Germinal center (tissue), 1 donor: ENCODE results near the gene SCNN1B.
"Not testable (repeated sequence)": the region's sequence is repeated elsewhere in the genome, so short reads cannot be mapped to it uniquely, and the experiment has no call there.

Source experiments
- DNase-seq: peaks from one replicate; pipeline ENCODE4 v3.0.0; 2012; ENCODE audit warnings: mixed read lengths, low spot score

The SCNN1B gene

GRCh38 chr16:23288726-23289512, 13.2 kb upstream of the SCNN1B start:
- DNase-seq, result no peak

- no peak for DNase-seq
Observed at GRCh38 chr16:23290189-23291062, 11.7 kb upstream of the SCNN1B start.

DNA sequence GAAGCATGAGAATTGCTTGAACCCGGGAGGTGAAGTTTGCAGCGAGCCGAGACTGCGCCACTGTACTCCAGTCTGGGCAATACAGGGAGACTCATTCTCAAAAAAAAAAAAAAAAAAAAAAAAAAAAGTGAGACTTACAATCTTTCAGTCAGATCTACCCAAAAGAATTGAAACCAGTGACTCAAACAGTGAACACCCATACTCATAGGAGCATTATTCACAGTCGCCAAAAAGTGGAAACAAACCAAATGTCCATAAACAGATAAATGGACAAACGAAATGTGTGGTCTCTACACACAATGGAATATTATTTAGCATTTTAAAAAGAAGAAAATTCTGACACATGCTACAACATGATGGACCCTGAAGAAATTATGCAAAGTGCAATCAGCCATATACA, 9.1 kb upstream of the SCNN1B start:
- DNase-seq, result no peak

GRCh38 chr16:23294260-23294659, 7.8 kb upstream of the SCNN1B start:
- no peak for DNase-seq

GRCh38 chr16:23296994-23297393, 5.1 kb upstream of the SCNN1B start:
- DNase-seq, result peak; percentile 57

GRCh38 chr16:23298290-23298915, 3.7 kb upstream of the SCNN1B start:
- DNase-seq, result no peak

GRCh38 chr16:23299815-23300214, 2.3 kb upstream of the SCNN1B start:
- DNase-seq, result not testable (repeated sequence)

DNA sequence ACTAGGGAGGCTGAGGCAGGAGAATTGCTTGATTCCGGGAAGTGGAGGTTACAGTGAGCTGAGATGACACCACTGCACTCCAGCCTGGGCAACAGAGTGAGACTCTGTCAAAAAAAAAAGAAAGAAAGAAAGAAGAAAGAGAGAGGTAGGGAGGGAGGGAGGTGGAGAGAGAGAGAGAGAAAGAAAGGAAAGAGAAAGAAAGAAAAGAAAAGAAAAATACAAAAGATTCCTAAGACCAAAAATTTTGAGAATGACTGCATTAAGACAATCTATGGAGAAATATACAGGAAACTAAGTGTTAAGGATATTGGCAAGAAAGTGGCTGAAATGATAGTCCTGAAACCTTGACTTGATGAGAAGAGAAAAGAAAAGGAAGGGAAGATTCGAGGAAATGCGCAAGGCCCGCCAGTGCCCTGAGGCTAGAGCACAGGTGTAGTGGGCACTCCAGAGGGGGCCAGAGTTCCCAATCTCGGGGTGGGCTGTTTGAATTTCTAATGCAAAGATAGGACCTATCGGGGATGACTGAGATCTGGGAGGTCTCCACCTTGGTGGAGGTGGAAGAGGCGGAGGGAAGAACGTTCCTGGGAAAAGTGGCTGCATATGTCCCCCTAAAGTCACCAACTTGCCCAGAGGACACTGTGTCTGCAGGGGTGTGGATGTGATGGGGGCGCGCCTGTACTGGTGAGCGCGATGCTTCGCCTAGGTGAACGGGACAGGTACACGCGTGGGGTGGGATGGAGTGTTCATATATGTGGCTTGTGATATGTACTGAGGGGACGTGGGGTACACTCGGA, 654 bp upstream of the SCNN1B start:
- no peak for DNase-seq

DNA sequence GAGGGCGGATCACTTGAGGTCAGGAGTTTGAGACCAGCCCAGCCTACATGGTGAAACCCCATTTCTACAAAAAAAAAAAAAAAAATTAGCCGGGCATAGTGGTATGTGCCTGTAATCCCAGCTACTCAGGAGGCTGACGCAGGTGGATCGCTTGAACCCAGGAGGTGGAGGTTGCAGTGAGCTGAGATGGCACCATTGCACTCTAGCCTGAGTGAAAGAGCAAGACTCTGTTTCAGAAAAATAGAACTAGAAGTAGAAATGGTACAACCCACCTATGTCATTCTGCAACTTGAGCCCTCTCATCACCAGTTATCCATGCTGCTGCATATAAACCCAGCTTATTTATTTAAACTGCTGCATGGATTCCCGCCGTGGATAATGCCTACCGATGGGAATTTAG, 1.6 kb downstream of the SCNN1B start:
- no peak for DNase-seq

DNA sequence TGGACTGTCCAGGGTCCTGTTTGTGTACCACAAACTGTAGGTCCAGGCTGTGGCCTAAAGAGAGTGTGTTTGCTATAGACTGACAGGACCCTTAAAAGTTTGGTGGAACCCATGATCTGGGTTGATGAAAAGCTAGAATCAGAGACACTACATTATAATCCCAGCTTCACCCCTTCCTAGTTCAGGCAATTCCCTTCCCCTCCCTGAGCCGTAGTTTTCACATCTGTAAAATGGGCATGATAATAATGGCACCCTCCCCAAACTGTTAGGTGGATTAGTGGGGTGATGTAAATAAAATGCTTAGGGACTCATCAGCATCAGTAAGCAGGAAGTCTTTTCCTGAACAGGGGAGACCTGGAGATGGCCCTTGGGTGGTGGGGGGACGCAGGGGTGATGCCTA, 2.5 kb downstream of the SCNN1B start:
- no peak for DNase-seq

- no peak for DNase-seq
Observed at GRCh38 chr16:23306199-23307100, 4.3 kb downstream of the SCNN1B start.

DNA sequence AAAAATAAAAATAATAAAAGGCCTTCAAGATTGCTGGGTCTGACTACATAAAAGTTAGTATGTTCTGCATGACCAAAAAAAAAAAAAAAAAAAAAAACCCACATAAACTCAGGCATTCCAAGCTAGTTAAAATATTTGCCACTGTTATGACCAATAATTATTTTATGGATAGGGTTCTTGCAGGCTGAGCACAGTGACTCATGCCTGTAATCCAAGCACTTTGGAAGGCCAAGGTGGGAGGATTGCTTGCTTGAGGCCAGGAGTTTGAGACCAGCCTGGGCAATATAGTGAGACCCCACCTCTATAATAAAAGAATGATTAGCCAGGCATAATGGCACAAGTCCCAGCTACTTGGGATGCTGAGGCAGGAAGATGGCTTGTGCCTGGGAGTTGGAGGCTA, 8.1 kb downstream of the SCNN1B start:
- DNase-seq, result no peak

DNA sequence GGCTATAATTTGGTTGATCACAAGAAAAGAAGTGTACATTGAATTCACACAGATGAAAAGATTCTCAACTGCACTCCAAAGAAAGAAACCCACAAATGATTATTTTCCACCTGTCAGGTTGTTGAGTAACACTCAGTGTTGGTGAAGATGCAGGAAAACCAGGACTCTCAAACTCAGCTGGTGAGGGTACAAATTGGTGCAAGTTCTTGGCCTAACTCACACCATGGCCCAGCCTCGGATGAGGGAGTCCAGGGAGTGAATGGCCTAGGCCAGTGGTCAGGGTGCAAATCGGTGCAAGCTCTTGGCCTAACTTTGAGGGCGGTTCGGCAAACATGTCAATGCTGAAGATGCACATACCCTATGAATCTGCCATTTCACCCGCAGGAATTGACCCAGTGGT, 8.6 kb downstream of the SCNN1B start:
- no peak for DNase-seq

DNA sequence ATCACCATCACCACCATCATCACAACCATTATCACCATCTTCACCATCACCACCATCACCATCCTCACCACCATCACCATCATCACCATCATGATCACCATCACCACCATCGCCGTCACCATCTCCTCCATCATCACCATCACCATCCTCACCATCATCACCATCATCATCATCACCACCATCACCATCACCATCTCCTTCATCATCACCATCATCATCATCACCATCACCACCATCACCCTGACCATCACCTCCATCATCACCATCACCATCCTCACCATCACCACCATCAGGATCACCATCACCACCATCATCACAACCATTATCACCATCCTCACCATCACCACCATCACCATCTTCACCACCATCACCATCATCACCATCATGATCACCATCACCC, 14.1 kb downstream of the SCNN1B start:
- no peak for DNase-seq

DNA sequence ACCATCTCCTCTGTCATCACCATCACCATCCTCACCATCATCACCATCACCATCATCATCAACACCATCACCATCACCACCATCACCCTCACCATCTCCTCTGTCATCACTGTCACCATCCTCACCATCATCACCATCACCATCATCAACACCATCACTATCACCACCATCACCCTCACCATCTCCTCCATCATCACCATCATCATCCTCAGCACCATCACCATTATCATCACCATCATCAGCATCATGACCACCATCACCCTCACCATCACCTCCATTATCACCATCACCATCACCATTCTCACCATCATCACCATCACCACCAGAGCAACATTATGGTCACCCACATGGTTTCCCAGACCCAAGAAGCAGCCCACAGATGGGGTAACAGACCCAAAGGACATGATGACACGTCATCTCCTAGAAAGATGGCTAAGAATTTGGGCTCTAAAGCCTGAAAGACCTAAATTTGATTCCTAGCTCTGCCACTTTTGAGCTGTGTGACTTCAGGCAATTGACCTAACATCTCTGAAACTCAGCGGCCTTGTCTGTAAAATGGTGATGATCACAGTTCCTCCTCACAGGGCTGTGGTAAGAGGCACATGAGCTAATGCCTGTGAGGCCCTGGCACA, 14.6 kb downstream of the SCNN1B start:
- no peak for DNase-seq

GRCh38 chr16:23317266-23317661, 15.2 kb downstream of the SCNN1B start:
- no peak for DNase-seq

DNA sequence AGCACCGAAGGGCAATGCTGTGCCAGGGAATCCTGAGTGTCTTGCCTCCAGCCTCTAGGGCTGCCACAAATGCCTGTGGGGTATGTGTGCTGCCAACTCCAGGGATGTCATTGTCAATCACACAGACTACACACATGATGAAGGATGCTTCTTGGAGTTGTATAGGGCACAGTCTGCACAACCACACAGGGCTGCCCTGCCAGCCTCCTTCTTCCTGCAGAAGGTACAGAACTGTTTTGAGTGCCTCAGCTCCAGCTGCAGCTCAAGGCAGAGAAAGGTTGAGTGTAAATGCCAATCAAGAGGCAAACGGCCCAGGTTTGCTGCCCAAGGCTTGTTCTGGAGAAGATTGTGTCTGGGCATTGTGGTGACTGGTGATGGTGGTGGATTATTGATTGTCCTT, 15.6 kb downstream of the SCNN1B start:
- no peak for DNase-seq

- no peak for DNase-seq
Observed at GRCh38 chr16:23318639-23319038, 16.5 kb downstream of the SCNN1B start.

GRCh38 chr16:23319861-23320615, 17.9 kb downstream of the SCNN1B start:
- no peak for DNase-seq

- DNase-seq, result no peak
Observed at GRCh38 chr16:23320693-23321092, 18.6 kb downstream of the SCNN1B start.
